GM12891 (cell line): Measurements from ENCODE around the gene PCDH19.

ENCODE experiments used
- POLR2A ChIP-seq: IDR thresholded peaks from 2 replicates; pipeline ENCODE4 v1.6.1; 2011; ENCODE audit warnings: low read depth, low read length, control low read depth
- POLR2AphosphoS5 ChIP-seq: IDR thresholded peaks from 2 replicates; pipeline ENCODE4 v1.6.1; 2011; ENCODE audit warnings: low read depth, low read length, control low read depth
- SPI1 ChIP-seq: IDR thresholded peaks from 2 replicates; pipeline ENCODE4 v1.6.1; 2011; ENCODE audit warnings: low read depth, low read length, control low read depth

DNA sequence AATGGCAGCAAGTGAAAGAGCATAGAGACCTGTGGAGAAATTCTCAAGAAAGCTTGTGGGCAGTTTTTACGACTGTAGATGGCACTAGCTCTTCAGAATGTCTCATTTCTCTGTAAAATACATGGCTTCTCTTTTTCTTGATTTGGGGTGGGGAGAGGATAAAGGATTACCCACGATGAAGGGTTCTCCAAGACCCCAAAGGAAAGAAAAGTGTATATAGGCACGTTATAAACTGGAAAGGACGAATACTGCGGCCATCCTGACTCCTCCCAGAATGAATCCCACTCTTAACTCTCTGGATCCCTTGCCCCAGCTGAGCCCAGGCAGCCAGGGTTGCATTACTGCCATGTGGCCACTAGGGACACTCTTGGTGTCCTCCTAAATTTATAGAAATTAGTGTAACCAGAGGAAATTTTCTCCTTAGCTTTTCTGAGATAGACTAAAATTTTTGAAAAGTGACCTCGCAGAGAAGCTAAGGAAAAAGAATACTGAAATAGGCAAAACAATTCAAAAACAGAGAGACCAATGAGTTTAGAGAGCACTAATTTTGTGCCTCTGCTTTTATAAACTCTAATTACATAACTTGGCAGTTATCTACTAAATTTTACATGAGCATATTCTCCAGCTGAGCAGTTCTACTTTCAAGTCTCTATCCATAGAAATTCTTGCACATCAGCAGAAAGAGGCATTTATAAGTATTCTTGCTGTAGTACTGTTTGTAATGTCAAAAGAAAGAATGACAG is 37.8 kb upstream of the PCDH19 start:
- TF ChIP-seq SPI1 (no peak), POLR2A (no peak), POLR2AphosphoS5 (no peak)
